Muscle layer of duodenum (tissue), 2 donors: ENCODE measurements around the gene TNS3.

Experiments
- H3K27ac ChIP-seq: one replicate; pipeline ENCODE4 v1.7.0; 2013; ENCODE audit warnings: mild to moderate bottlenecking, low read length
- H3K27me3 ChIP-seq: one replicate; pipeline ENCODE4 v1.7.0; 2013; ENCODE audit warnings: low read depth, mild to moderate bottlenecking, control low read depth, low read length
- H3K36me3 ChIP-seq, 2 donors: one replicate each; pipeline ENCODE4 v1.7.0; 2013; ENCODE audit warnings: low read length in 2 of 2, control low read depth in 1 of 2, mild to moderate bottlenecking in 1 of 2; ENCODE audit not compliant: insufficient read depth in 2 of 2, control insufficient read depth in 1 of 2
- H3K4me1 ChIP-seq, 2 donors: one replicate each; pipeline ENCODE4 v1.7.0; 2013; ENCODE audit warnings: low read length in 2 of 2, mild to moderate bottlenecking in 2 of 2, control low read depth in 1 of 2, moderate library complexity in 1 of 2; ENCODE audit not compliant: insufficient read depth in 2 of 2, control insufficient read depth in 1 of 2
- H3K4me3 ChIP-seq, 2 donors: one replicate each; pipeline ENCODE4 v1.7.0; 2013; ENCODE audit warnings: low read length in 2 of 2, low read depth in 1 of 2, mild to moderate bottlenecking in 1 of 2
- H3K9me3 ChIP-seq, 2 donors: one replicate each; pipeline ENCODE4 v1.7.0; 2013; ENCODE audit warnings: low read length in 2 of 2, control low read depth in 1 of 2, mild to moderate bottlenecking in 1 of 2; ENCODE audit not compliant: control insufficient read depth in 1 of 2
- donor health status: healthy.

Gene TNS3

GRCh38 chr7:47535704-47536628, 45.9 kb downstream of the TNS3 start:
- H3K4me1 ChIP-seq = peaks cover 0 to 15% of the 10 kb centered on the region in 2 donors
- H3K36me3 ChIP-seq = no peaks in the 10 kb centered on the region
- H3K4me3 ChIP-seq = peak overlapping the region; percentile 37 to 56
- H3K27ac ChIP-seq = no peak overlapping the region
- no peaks in the 10 kb centered on the region for H3K9me3 ChIP-seq
- no peaks in the 10 kb centered on the region for H3K27me3 ChIP-seq

- Histone ChIP-seq H3K36me3 (no peaks in the 10 kb centered on the region), H3K4me1 (peaks cover 0 to 15% of the 10 kb centered on the region in 2 donors), H3K27me3 (no peaks in the 10 kb centered on the region), H3K9me3 (no peaks in the 10 kb centered on the region), H3K27ac (no peak overlapping the region), H3K4me3 (peak overlapping the region in 1 of 2 donors; percentile 21)
Measured at GRCh38 chr7:47535035-47535703, 46.7 kb downstream of the TNS3 start.

DNA sequence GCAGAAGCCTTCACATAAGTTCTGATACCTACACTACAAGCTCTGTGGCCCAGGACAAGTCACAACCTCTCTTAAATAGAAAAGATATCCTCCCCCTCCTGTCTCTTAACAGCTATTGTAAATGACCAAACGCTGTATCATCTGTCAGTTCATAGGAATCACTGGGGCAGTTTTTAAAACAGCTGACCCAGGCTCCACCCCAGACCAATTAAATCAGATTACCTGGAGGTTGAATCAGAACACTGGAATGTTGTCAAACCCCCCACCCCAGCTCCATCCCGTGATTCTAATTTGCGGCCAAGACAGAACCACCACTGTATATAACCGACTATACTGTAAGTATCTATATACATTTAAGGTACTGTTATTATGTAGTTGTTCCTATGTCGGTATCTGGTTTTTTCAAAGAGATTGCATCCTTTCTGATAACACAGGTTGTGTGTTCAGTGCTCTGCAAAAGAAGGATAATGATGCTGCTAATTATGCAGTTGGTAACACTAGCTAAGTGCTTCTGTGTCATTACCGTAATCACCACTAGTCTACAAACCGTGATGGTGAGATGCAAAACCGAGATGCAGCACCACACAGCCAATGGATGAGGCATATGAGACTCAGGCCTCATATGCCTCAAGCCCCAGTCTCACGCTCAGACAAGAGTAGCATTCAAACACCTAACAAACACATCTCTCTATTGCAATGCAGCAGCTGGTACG, 47.4 kb downstream of the TNS3 start:
- H3K4me3 ChIP-seq = no peak overlapping the region
- peaks cover 0 to 15% of the 10 kb centered on the region in 2 donors for H3K4me1 ChIP-seq
- H3K9me3 ChIP-seq = no peaks in the 10 kb centered on the region
- no peaks in the 10 kb centered on the region for H3K36me3 ChIP-seq
- no peak overlapping the region for H3K27ac ChIP-seq
- no peaks in the 10 kb centered on the region for H3K27me3 ChIP-seq

DNA sequence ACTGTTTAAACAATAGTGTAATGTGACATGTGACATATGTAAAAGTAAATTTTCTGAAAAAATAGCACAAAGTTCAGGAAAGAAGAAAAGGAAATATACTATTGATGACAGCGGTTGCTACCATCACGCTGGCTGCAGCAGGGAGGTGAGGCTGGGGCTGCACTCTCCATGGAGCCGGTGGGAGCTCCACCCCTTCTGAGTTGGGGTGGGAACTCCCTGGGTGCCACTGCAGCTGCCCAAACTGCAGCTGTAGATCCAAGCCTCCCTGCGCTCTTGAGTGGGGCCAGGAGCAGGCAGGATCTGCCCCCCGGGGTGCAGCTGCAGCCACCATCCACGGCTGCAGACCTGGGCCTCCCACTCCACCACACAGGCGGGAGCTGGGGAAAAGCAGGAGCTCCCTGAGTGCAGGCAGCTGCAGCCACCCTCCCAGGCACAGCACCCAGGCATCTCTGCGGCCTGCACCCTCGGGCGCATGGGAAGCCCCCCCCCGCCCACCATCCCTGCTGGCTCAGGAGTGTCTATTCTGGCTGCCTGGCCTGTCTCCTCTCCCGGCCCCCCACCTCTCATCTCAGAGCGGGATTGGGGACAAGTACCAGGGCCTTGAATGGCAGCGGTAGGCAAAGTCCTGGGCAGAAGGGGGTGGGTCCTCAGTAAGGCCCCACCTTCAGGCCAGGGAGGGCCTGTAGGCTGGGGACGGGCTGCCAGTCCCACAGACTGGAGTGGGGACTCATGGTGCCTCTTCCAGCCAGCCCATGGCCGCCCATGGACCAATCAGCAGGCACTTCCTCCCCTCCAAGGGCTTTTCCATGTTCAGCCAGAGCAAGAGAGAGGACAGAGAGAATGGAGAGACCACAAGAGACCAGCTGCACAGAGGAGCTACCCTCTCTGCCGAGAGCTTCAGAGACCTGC, 50.1 kb downstream of the TNS3 start:
- Histone ChIP-seq H3K27me3 (no peaks in the 10 kb centered on the region), H3K9me3 (no peaks in the 10 kb centered on the region), H3K36me3 (peaks cover 0 to 6% of the 10 kb centered on the region in 2 donors), H3K27ac (no peak overlapping the region), H3K4me3 (no peak overlapping the region), H3K4me1 (peaks cover 0 to 6% of the 10 kb centered on the region in 2 donors)

- H3K9me3 ChIP-seq = no peaks in the 10 kb centered on the region
- H3K4me3 ChIP-seq = no peak overlapping the region
- peaks cover 7 to 8% of the 10 kb centered on the region in 2 donors for H3K36me3 ChIP-seq
- H3K27me3 ChIP-seq = no peaks in the 10 kb centered on the region
- no peaks in the 10 kb centered on the region for H3K4me1 ChIP-seq
- H3K27ac ChIP-seq = no peak overlapping the region
Measured at GRCh38 chr7:47529826-47530555, 51.9 kb downstream of the TNS3 start.

- Histone ChIP-seq H3K36me3 (peaks cover 7 to 9% of the 10 kb centered on the region in 2 donors), H3K4me1 (no peaks in the 10 kb centered on the region), H3K4me3 (no peak overlapping the region), H3K9me3 (no peaks in the 10 kb centered on the region), H3K27me3 (no peaks in the 10 kb centered on the region), H3K27ac (no peak overlapping the region)
Measured at GRCh38 chr7:47529405-47529804, 52.5 kb downstream of the TNS3 start.

- no peaks in the 10 kb centered on the region for H3K9me3 ChIP-seq
- H3K4me1 ChIP-seq = no peaks in the 10 kb centered on the region
- H3K36me3 ChIP-seq = peaks cover 7 to 9% of the 10 kb centered on the region in 2 donors
- no peak overlapping the region for H3K27ac ChIP-seq
- H3K4me3 ChIP-seq = no peak overlapping the region
- H3K27me3 ChIP-seq = no peaks in the 10 kb centered on the region
Measured at GRCh38 chr7:47528471-47528870, 53.4 kb downstream of the TNS3 start.

- no peak overlapping the region for H3K27ac ChIP-seq
- H3K4me1 ChIP-seq = no peaks in the 10 kb centered on the region
- H3K4me3 ChIP-seq = no peak overlapping the region
- peaks cover 7 to 9% of the 10 kb centered on the region in 2 donors for H3K36me3 ChIP-seq
- no peaks in the 10 kb centered on the region for H3K9me3 ChIP-seq
- H3K27me3 ChIP-seq = no peaks in the 10 kb centered on the region
Measured at GRCh38 chr7:47526466-47526865, 55.4 kb downstream of the TNS3 start.

DNA sequence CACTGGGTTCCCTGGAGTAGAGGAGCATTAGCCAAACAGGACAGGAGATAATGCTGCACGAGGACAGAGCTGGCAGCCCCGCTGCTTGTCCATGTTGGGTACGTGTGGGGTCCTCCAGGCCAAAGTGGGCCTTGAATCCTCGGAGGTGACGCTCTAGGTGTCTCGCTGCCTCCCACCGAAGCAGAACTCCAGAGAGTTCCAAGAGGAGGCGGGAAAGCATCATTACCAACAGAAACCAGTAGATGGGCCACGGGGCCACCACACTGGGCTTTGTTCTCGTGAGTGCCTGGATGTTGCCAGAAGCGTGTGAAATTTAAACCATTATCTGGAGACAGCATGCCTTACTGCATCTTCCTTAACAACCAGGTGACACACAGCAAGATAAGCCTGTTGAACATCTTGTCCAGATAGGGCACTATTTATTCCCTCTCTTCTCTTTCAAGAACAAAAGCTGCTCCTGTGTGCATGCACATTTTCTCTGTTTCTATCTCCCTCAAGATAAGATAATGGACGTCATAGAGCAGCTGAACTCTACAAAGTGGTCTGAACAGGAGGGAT, 56.8 kb downstream of the TNS3 start:
- H3K27ac ChIP-seq = no peak overlapping the region
- H3K9me3 ChIP-seq = no peaks in the 10 kb centered on the region
- no peaks in the 10 kb centered on the region for H3K27me3 ChIP-seq
- peaks cover 7 to 9% of the 10 kb centered on the region in 2 donors for H3K36me3 ChIP-seq
- H3K4me3 ChIP-seq = no peak overlapping the region
- H3K4me1 ChIP-seq = peaks cover 2 to 8% of the 10 kb centered on the region in 2 donors

GRCh38 chr7:47523401-47523800, 58.5 kb downstream of the TNS3 start:
- peaks cover 5 to 8% of the 10 kb centered on the region in 2 donors for H3K4me1 ChIP-seq

More at GRCh38 chr7:47523401-47523800, 58.5 kb downstream of the TNS3 start:
- H3K9me3 ChIP-seq = no peaks in the 10 kb centered on the region
- no peak overlapping the region for H3K4me3 ChIP-seq
- no peak overlapping the region for H3K27ac ChIP-seq
- H3K27me3 ChIP-seq = no peaks in the 10 kb centered on the region
- peaks cover 7 to 9% of the 10 kb centered on the region in 2 donors for H3K36me3 ChIP-seq
